H1 (cell line): ENCODE results near the gene SPARCL1. TPM values are rescaled to one million over a fixed set of nuclear protein-coding genes. Genes with fewer than 3 reads are reported as not detected.

Experiments used
- CTCF ChIA-PET: fragments of 300-600 bp; sonication (Branson Sonifier 250); formaldehyde crosslinking; loops from one replicate; lab custom pipeline; 2021; ENCODE audit not compliant: partially characterized antibody; lab: Charles Lee
- POLR2A ChIA-PET: fragments of 300-600 bp; sonication (Branson Sonifier 250); formaldehyde crosslinking; loops from one replicate; lab custom pipeline; 2021; ENCODE audit warnings: inconsistent platforms; ENCODE audit not compliant: partially characterized antibody; lab: Charles Lee
- DNase-seq, 2 experiments: peaks; one replicate each; pipeline versions ENCODE4 v3.0.0 to v3.0.0-alpha.2; 2010 to 2022; ENCODE audit warnings: low spot score in 2 of 2, low read depth in 1 of 2, mixed read lengths in 1 of 2
- FAIRE-seq: peaks from 2 replicates; lab custom pipeline; 2011; peaks lifted over from hg19 to GRCh38; lab: Jason Lieb, UNC
- H2AFZ ChIP-seq: 2 replicates; pipeline ENCODE4 v1.8.1; 2012; ENCODE audit warnings: low read length, inconsistent platforms
- H2AK5ac ChIP-seq: 2 replicates; pipeline ENCODE4 v1.6.1; 2013; ENCODE audit warnings: low read depth, low read length
- H2BK120ac ChIP-seq: replicated peaks from 2 replicates; pipeline ENCODE3; 2013; ENCODE audit warnings: low read depth, low read length, inconsistent platforms
- H2BK12ac ChIP-seq: 2 replicates; pipeline ENCODE4 v1.6.1; 2013; ENCODE audit warnings: low read depth, low read length
- H2BK15ac ChIP-seq: 2 replicates; pipeline ENCODE4 v1.6.1; 2013; ENCODE audit warnings: low read length
- H2BK20ac ChIP-seq: 2 replicates; pipeline ENCODE4 v1.6.1; 2013; ENCODE audit warnings: low read length
- H2BK5ac ChIP-seq: 2 replicates; pipeline ENCODE4 v1.6.1; 2013; ENCODE audit warnings: low read depth, low read length
- H3K14ac ChIP-seq: 2 replicates; pipeline ENCODE4 v1.6.1; 2013; ENCODE audit warnings: inconsistent platforms; ENCODE audit not compliant: insufficient read length
- H3K18ac ChIP-seq: 2 replicates; pipeline ENCODE4 v1.6.1; 2013; ENCODE audit warnings: low read length; ENCODE audit errors: extremely low read depth
- H3K23ac ChIP-seq: 2 replicates; pipeline ENCODE4 v1.6.1; 2013; ENCODE audit warnings: inconsistent platforms; ENCODE audit not compliant: insufficient read length
- H3K23me2 ChIP-seq: 2 replicates; pipeline ENCODE4 v1.6.1; 2013; ENCODE audit warnings: low read depth, low read length
- H3K27ac ChIP-seq: 2 replicates; pipeline ENCODE4 v1.6.1; 2011; ENCODE audit warnings: low read depth, low read length, inconsistent platforms
- H3K27me3 ChIP-seq, 4 experiments: replicated peaks in 1 of 4; 1 replicate in 1 of 4; 2 replicates in 3 of 4; pipeline versions ENCODE4 v1.6.1 to v1.8.1; 2011 to 2013; ENCODE audit warnings: low read length in 3 of 4, mild to moderate bottlenecking in 3 of 4, inconsistent platforms in 2 of 4, mixed read lengths in 2 of 4, moderate library complexity in 1 of 4; ENCODE audit not compliant: control insufficient read depth in 3 of 4, insufficient read depth in 3 of 4; ENCODE audit errors: extremely low read depth in 1 of 4
- H3K36me3 ChIP-seq, 4 experiments: 2 replicates each; pipeline versions ENCODE4 v1.6.1 to v1.8.1; 2011 to 2013; ENCODE audit warnings: mild to moderate bottlenecking in 4 of 4, low read length in 3 of 4, moderate library complexity in 2 of 4, control low read depth in 1 of 4, inconsistent platforms in 1 of 4; ENCODE audit not compliant: insufficient read depth in 4 of 4, control insufficient read depth in 2 of 4
- H3K4ac ChIP-seq: replicated peaks from 2 replicates; pipeline ENCODE3; 2013; ENCODE audit warnings: low read length, low read depth, mixed read lengths, inconsistent platforms; ENCODE audit not compliant: insufficient read length
- H3K4me1 ChIP-seq, 4 experiments: replicated peaks in 1 of 4; 1 replicate in 1 of 4; 2 replicates in 3 of 4; pipeline versions ENCODE4 v1.6.1 to v1.8.1; 2011 to 2013; ENCODE audit warnings: low read length in 3 of 4, inconsistent platforms in 2 of 4, mixed read lengths in 1 of 4; ENCODE audit not compliant: insufficient read depth in 4 of 4, control insufficient read depth in 3 of 4
- H3K4me2 ChIP-seq, 2 experiments: 2 replicates each; pipeline versions ENCODE4 v1.6.1 to v1.8.1; 2011 to 2013; ENCODE audit warnings: low read depth in 2 of 2, low read length in 2 of 2, control low read depth in 1 of 2, inconsistent platforms in 1 of 2, mild to moderate bottlenecking in 1 of 2; ENCODE audit not compliant: insufficient read depth in 1 of 2
- H3K4me3 ChIP-seq, 4 experiments: fragments of 200-600, 300-600 bp in 1 of 4; sonication (generic), shearing (Covaris generic), sonication (Bioruptor Twin) in 1 of 4; 2 replicates each; pipeline versions ENCODE4 v1.5.1 to v1.8.1; 2011 to 2016; ENCODE audit warnings: low read length in 4 of 4, low read depth in 3 of 4, control low read depth in 2 of 4, inconsistent platforms in 2 of 4, mild to moderate bottlenecking in 2 of 4, mixed read lengths in 1 of 4, moderate library complexity in 1 of 4; ENCODE audit not compliant: insufficient read depth in 2 of 4; ENCODE audit errors: extremely low read depth in 1 of 4
- H3K56ac ChIP-seq: replicated peaks from 2 replicates; pipeline ENCODE3; 2013; ENCODE audit warnings: low read depth, mild to moderate bottlenecking, mixed read lengths, low read length, inconsistent platforms; ENCODE audit not compliant: insufficient read length
- H3K79me1 ChIP-seq: 2 replicates; pipeline ENCODE4 v1.6.1; 2013; ENCODE audit warnings: low read depth, low read length, control low read depth
- H3K79me2 ChIP-seq, 2 experiments: 2 replicates each; pipeline versions ENCODE4 v1.6.1 to v1.8.1; 2012 to 2013; ENCODE audit warnings: low read length in 2 of 2, mild to moderate bottlenecking in 2 of 2, inconsistent platforms in 1 of 2; ENCODE audit not compliant: insufficient read depth in 2 of 2, control insufficient read depth in 1 of 2
- H3K9ac ChIP-seq, 4 experiments: replicated peaks in 1 of 4; 1 replicate in 1 of 4; 2 replicates in 3 of 4; pipeline versions ENCODE4 v1.6.1 to v1.8.1; 2011 to 2013; ENCODE audit warnings: low read depth in 3 of 4, low read length in 3 of 4, control low read depth in 2 of 4, mild to moderate bottlenecking in 2 of 4, moderate library complexity in 2 of 4, inconsistent platforms in 1 of 4; ENCODE audit errors: extremely low read depth in 1 of 4
- H3K9me3 ChIP-seq, 2 experiments: 2 replicates each; pipeline versions ENCODE4 v1.6.1 to v1.8.1; 2012 to 2013; ENCODE audit warnings: mild to moderate bottlenecking in 2 of 2, moderate library complexity in 2 of 2, control low read depth in 1 of 2, inconsistent platforms in 1 of 2, low read depth in 1 of 2, low read length in 1 of 2, mixed read lengths in 1 of 2; ENCODE audit not compliant: insufficient read depth in 2 of 2
- H4K20me1 ChIP-seq, 2 experiments: replicated peaks in 1 of 2; 2 replicates each; pipeline versions ENCODE3 to v1.8.1; 2011 to 2013; ENCODE audit warnings: inconsistent platforms in 2 of 2, low read length in 2 of 2, mild to moderate bottlenecking in 1 of 2; ENCODE audit not compliant: insufficient read depth in 2 of 2, control insufficient read depth in 1 of 2
- H4K5ac ChIP-seq: 2 replicates; pipeline ENCODE4 v1.6.1; 2013; ENCODE audit warnings: low read length, low read depth, mixed read lengths, inconsistent platforms; ENCODE audit not compliant: insufficient read length
- H4K8ac ChIP-seq: 2 replicates; pipeline ENCODE4 v1.8.0; 2013; ENCODE audit warnings: mild to moderate bottlenecking, moderate library complexity, low read length, inconsistent platforms; ENCODE audit not compliant: insufficient read depth; ENCODE audit errors: extremely low read depth
- H4K91ac ChIP-seq: replicated peaks from 2 replicates; pipeline ENCODE3; 2013; ENCODE audit warnings: low read length, mixed read lengths, inconsistent platforms; ENCODE audit not compliant: insufficient read length
- CHD1 ChIP-seq: IDR thresholded peaks from 2 replicates; pipeline ENCODE4 v1.6.1; 2012; ENCODE audit warnings: low read depth, low read length, improper control_type of control experiment
- E2F6 ChIP-seq: IDR thresholded peaks from 2 replicates; pipeline ENCODE4 v1.6.1; 2012; ENCODE audit warnings: inconsistent platforms
- RFX5 ChIP-seq: IDR thresholded peaks from 2 replicates; pipeline ENCODE4 v1.6.1; 2011; ENCODE audit warnings: low read depth, low read length, improper control_type of control experiment, borderline replicate concordance
- SAP30 ChIP-seq: fragments of 300-600 bp; sonication (generic); IDR thresholded peaks from 2 replicates; pipeline ENCODE4 v1.7.1; 2012; ENCODE audit warnings: low read length, moderate library complexity, mild to moderate bottlenecking, inconsistent platforms; ENCODE audit not compliant: insufficient read depth, insufficient replicate concordance
- TCF12 ChIP-seq: IDR thresholded peaks from 2 replicates; pipeline ENCODE4 v1.6.1; 2011; ENCODE audit warnings: low read depth, mild to moderate bottlenecking, low read length
- WGBS, 2 experiments: shearing (Covaris generic) in 1 of 2; methylation state at CpG; one replicate each; pipeline versions ENCODE4 v1.1.6 to v1.1.7; 2013 to 2015; ENCODE audit warnings: low lambda C conversion rate in 2 of 2, mixed read lengths in 2 of 2, inconsistent platforms in 1 of 2, low coverage in 1 of 2, missing lambda C conversion rate in 1 of 2; ENCODE audit not compliant: insufficient replicate concordance in 2 of 2, insufficient coverage in 1 of 2, insufficient read length in 1 of 2; ENCODE audit errors: extremely low coverage in 1 of 2, missing lambda C conversion rate in 1 of 2; 5-methylcytosine and 5-hydroxymethylcytosine counted together
- polyA plus RNA-seq, 7 experiments: library from polyadenylated mRNA; depleted of rRNA in 3 of 7; stranded (reverse) in 5 of 7; unstranded in 2 of 7; fragments of >200 nt in 5 of 7; fragments of 200-250 nt in 2 of 7; gene quantifications; 1 replicate in 5 of 7; 2 replicates in 1 of 7; 4 replicates in 1 of 7; pipeline versions ENCODE4 v1.2.1 to v1.2.3, GENCODE V29; 2011 to 2013; ENCODE audit warnings: missing spikeins in 2 of 7, mixed read lengths in 2 of 7
- total RNA-seq: library from RNA; stranded (reverse); fragmentation: NEBNext Ultra II Directional; extraction: Animal tissue kit (Norgen Biotek cat#: 25700); gene quantifications from 2 replicates; pipeline ENCODE4 v1.2.1, GENCODE V29; 2021

SPARCL1 gene
- total and polyA plus RNA-seq, 2 of the 8 experiments (the other 6 are each of a cell fraction or from before 2014, with no cell fraction given) = 0.48 to 0.51 TPM

GRCh38 chr4:87566276-87566675 lies 37.1 kb upstream of the SPARCL1 start:
- Histone ChIP-seq H3K56ac (no peak overlapping the region), H3K9me3 (no peaks in the 10 kb centered on the region), H3K36me3 (no peaks in the 10 kb centered on the region), H3K4ac (no peak overlapping the region), H4K8ac (no peak overlapping the region), H3K23ac (no peak overlapping the region), H3K9ac (no peak overlapping the region), H4K91ac (no peak overlapping the region), H2AFZ (0 out of 2 replicates have a peak overlapping the region, but pooled peaks have one; percentile 46), H4K5ac (no peak overlapping the region), H3K4me2 (no peak overlapping the region), H3K79me2 (no peaks in the 10 kb centered on the region), H3K79me1 (no peaks in the 10 kb centered on the region), H2BK12ac (no peak overlapping the region), H3K27me3 (no peaks in the 10 kb centered on the region), H3K23me2 (no peaks in the 10 kb centered on the region; the same call in 1 of the 2 replicates), H2AK5ac (no peak overlapping the region), H2BK15ac (no peak overlapping the region), H3K27ac (no peak overlapping the region), H2BK5ac (no peak overlapping the region), H3K4me3 (no peak overlapping the region), H3K18ac (no peak overlapping the region), H2BK120ac (no peak overlapping the region), H3K14ac (no peak overlapping the region), H2BK20ac (no peak overlapping the region), H3K4me1 (no peaks in the 10 kb centered on the region), H4K20me1 (no peaks in the 10 kb centered on the region)
- DNase-seq = no peak
- WGBS, 2 experiments = 81% methylated on average over 2 of the region's 2 CpGs; no CpG with 5 or more reads in 1 of the 2 experiments
- ChIA-PET CTCF (interaction anchor here (0.9 to 2.1 kb wide), 2 partner anchors 8 to 282 kb away, joined by 3 to 5 read pairs; no protein-coding TSS in a partner anchor), POLR2A (no interaction called here)
- no peak for FAIRE-seq
- TF ChIP-seq SAP30 (no peak), TCF12 (no peak), RFX5 (no peak), E2F6 (no peak), CHD1 (no peak)
